H9 (cell line): Measurements from ENCODE around the gene ANKIB1. TPM values are rescaled to one million over a fixed set of nuclear protein-coding genes. Genes with fewer than 3 reads are reported as not detected.
A peak's percentile ranks its signal among the peaks of the same experiment; 100 is the strongest.

Experiments
- DNase-seq: peaks from one replicate; pipeline ENCODE4 v3.0.0-alpha.2; 2017
- H2AFZ ChIP-seq: one replicate; pipeline ENCODE4 v1.6.1; 2013; ENCODE audit warnings: mild to moderate bottlenecking, low read length, control low read depth, moderate library complexity
- H2AK5ac ChIP-seq: 2 replicates; pipeline ENCODE4 v1.6.1; 2013; ENCODE audit warnings: low read length, control low read depth, mixed read lengths; ENCODE audit not compliant: insufficient read length
- H2BK120ac ChIP-seq: one replicate; pipeline ENCODE4 v1.6.1; 2013; ENCODE audit warnings: low read depth, mild to moderate bottlenecking, low read length, control low read depth, inconsistent platforms; ENCODE audit not compliant: poor library complexity, severe bottlenecking
- H2BK12ac ChIP-seq: 2 replicates; pipeline ENCODE4 v1.6.1; 2013; ENCODE audit warnings: low read length, control low read depth, mixed read lengths, low read depth; ENCODE audit not compliant: insufficient read length
- H2BK15ac ChIP-seq: 2 replicates; pipeline ENCODE4 v1.6.1; 2013; ENCODE audit warnings: low read depth, low read length, control low read depth
- H2BK20ac ChIP-seq: one replicate; pipeline ENCODE4 v1.6.1; 2013; ENCODE audit warnings: low read depth, mild to moderate bottlenecking, low read length, control low read depth, inconsistent platforms; ENCODE audit not compliant: poor library complexity, severe bottlenecking
- H2BK5ac ChIP-seq: 2 replicates; pipeline ENCODE4 v1.6.1; 2013; ENCODE audit warnings: low read length, control low read depth, mixed read lengths; ENCODE audit not compliant: insufficient read length
- H3K14ac ChIP-seq: 2 replicates; pipeline ENCODE4 v1.6.1; 2013; ENCODE audit warnings: low read length, control low read depth; ENCODE audit not compliant: insufficient read depth
- H3K18ac ChIP-seq: 2 replicates; pipeline ENCODE4 v1.6.1; 2013; ENCODE audit warnings: low read depth, mild to moderate bottlenecking, mixed read lengths, low read length, control low read depth; ENCODE audit not compliant: insufficient read length
- H3K23ac ChIP-seq: 2 replicates; pipeline ENCODE4 v1.6.1; 2013; ENCODE audit warnings: low read length, control low read depth, mixed read lengths, low read depth; ENCODE audit not compliant: insufficient read length
- H3K23me2 ChIP-seq: 2 replicates; pipeline ENCODE4 v1.6.1; 2013; ENCODE audit warnings: low read depth, mild to moderate bottlenecking, mixed read lengths, low read length, control low read depth; ENCODE audit not compliant: insufficient read length, poor library complexity, severe bottlenecking
- H3K27ac ChIP-seq: 2 replicates; pipeline ENCODE4 v1.5.1; 2013; ENCODE audit warnings: low read length, control low read depth, mixed read lengths, low read depth; ENCODE audit not compliant: insufficient read length
- H3K27me3 ChIP-seq: 2 replicates; pipeline ENCODE4 v1.6.1; 2013; ENCODE audit warnings: low read length, control low read depth, inconsistent platforms; ENCODE audit not compliant: insufficient read depth
- H3K4ac ChIP-seq: 2 replicates; pipeline ENCODE4 v1.6.1; 2013; ENCODE audit warnings: low read depth, mild to moderate bottlenecking, control low read depth, inconsistent platforms, low read length, moderate library complexity
- H3K4me1 ChIP-seq: 2 replicates; pipeline ENCODE4 v1.6.1; 2013; ENCODE audit warnings: low read length, control low read depth, inconsistent platforms; ENCODE audit not compliant: insufficient read depth
- H3K4me2 ChIP-seq: 2 replicates; pipeline ENCODE4 v1.6.1; 2013; ENCODE audit warnings: low read length, control low read depth, mixed read lengths; ENCODE audit not compliant: insufficient read length, insufficient read depth
- H3K56ac ChIP-seq: 2 replicates; pipeline ENCODE4 v1.6.1; 2013; ENCODE audit warnings: low read depth, mild to moderate bottlenecking, mixed read lengths, low read length, control low read depth; ENCODE audit not compliant: insufficient read length
- H3K79me1 ChIP-seq: 2 replicates; pipeline ENCODE4 v1.6.1; 2013; ENCODE audit warnings: low read depth, mild to moderate bottlenecking, moderate library complexity, low read length, control low read depth, inconsistent platforms; ENCODE audit not compliant: insufficient read depth, poor library complexity, severe bottlenecking
- H3K79me2 ChIP-seq: 2 replicates; pipeline ENCODE4 v1.6.1; 2013; ENCODE audit warnings: low read length, control low read depth, inconsistent platforms; ENCODE audit not compliant: insufficient read depth
- H3K9ac ChIP-seq: 2 replicates; pipeline ENCODE4 v1.6.1; 2013; ENCODE audit warnings: low read length, control low read depth, mixed read lengths; ENCODE audit not compliant: insufficient read length; ENCODE audit errors: extremely low read depth
- H3K9me3 ChIP-seq: one replicate; pipeline ENCODE4 v1.6.1; 2013; ENCODE audit warnings: low read depth, low read length, inconsistent platforms; ENCODE audit not compliant: control insufficient read depth
- H3T11ph ChIP-seq: one replicate; pipeline ENCODE4 v1.6.1; 2013; ENCODE audit warnings: mild to moderate bottlenecking, low read length, control low read depth, inconsistent platforms
- H4K20me1 ChIP-seq: one replicate; pipeline ENCODE4 v1.6.1; 2013; ENCODE audit not compliant: control insufficient read depth, insufficient read length, insufficient read depth
- H4K5ac ChIP-seq: 2 replicates; pipeline ENCODE4 v1.6.1; 2013; ENCODE audit warnings: low read depth, mild to moderate bottlenecking, mixed read lengths, low read length, control low read depth; ENCODE audit not compliant: insufficient read length
- H4K8ac ChIP-seq: replicated peaks from 2 replicates; pipeline ENCODE4 v1.6.1; 2013; ENCODE audit warnings: low read length, control low read depth, mixed read lengths, low read depth; ENCODE audit not compliant: insufficient read length
- H4K91ac ChIP-seq: 2 replicates; pipeline ENCODE4 v1.6.1; 2013; ENCODE audit warnings: low read depth, mild to moderate bottlenecking, moderate library complexity, mixed read lengths, low read length, control low read depth; ENCODE audit not compliant: insufficient read length
- H3K27ac Mint-ChIP-seq, 3 experiments: 2 replicates in 2 of 3; 3 replicates in 1 of 3; pipeline ENCODE4 v1.8.0; 2020 to 2021; ENCODE audit warnings: mixed read lengths in 3 of 3, mild to moderate bottlenecking in 1 of 3, moderate library complexity in 1 of 3
- H3K27me3 Mint-ChIP-seq: 2 replicates; pipeline ENCODE4 v1.8.0; 2021; ENCODE audit warnings: low read depth, mild to moderate bottlenecking, moderate library complexity, mixed read lengths
- H3K36me3 Mint-ChIP-seq, 3 experiments: 2 replicates in 2 of 3; 3 replicates in 1 of 3; pipeline ENCODE4 v1.8.0; 2020 to 2021; ENCODE audit warnings: low read depth in 3 of 3, mixed read lengths in 3 of 3; ENCODE audit not compliant: insufficient read depth in 1 of 3
- H3K4me1 Mint-ChIP-seq, 2 experiments: 2 replicates each; pipeline ENCODE4 v1.8.0; 2020; ENCODE audit warnings: mixed read lengths in 2 of 2
- H3K4me3 Mint-ChIP-seq, 2 experiments: 2 replicates in 1 of 2; 3 replicates in 1 of 2; pipeline ENCODE4 v1.8.0; 2020 to 2021; ENCODE audit warnings: mild to moderate bottlenecking in 2 of 2, mixed read lengths in 2 of 2, moderate library complexity in 1 of 2
- H3K9me3 Mint-ChIP-seq, 2 experiments: 2 replicates in 1 of 2; 3 replicates in 1 of 2; pipeline ENCODE4 v1.8.0; 2020; ENCODE audit warnings: mild to moderate bottlenecking in 2 of 2, mixed read lengths in 2 of 2, moderate library complexity in 1 of 2
- WGBS: extraction: QIAGEN DNeasy Blood & Tissue Kit; methylation state at CpG from one replicate; pipeline ENCODE4 v1.1.7; 2013; ENCODE audit warnings: missing lambda C conversion rate, low lambda C conversion rate, mixed read lengths; ENCODE audit not compliant: insufficient read length; ENCODE audit errors: extremely low coverage; 5-methylcytosine and 5-hydroxymethylcytosine counted together
- total RNA-seq: library from RNA; stranded (reverse); gene quantifications from 2 replicates; pipeline ENCODE4 v1.2.1, GENCODE V29; 2021
- TF ChIP-seq, protein P1 (sequence below): fragments of 200-600 bp; sonication (generic); conservative IDR thresholded peaks from 3 replicates; pipeline ENCODE4 v1.8.0; 2021; ENCODE audit warnings: antibody characterized with exemption, mild to moderate bottlenecking

The ANKIB1 gene
- total RNA-seq, 1 experiment from 2014 or later = 42.0 TPM

DNA sequence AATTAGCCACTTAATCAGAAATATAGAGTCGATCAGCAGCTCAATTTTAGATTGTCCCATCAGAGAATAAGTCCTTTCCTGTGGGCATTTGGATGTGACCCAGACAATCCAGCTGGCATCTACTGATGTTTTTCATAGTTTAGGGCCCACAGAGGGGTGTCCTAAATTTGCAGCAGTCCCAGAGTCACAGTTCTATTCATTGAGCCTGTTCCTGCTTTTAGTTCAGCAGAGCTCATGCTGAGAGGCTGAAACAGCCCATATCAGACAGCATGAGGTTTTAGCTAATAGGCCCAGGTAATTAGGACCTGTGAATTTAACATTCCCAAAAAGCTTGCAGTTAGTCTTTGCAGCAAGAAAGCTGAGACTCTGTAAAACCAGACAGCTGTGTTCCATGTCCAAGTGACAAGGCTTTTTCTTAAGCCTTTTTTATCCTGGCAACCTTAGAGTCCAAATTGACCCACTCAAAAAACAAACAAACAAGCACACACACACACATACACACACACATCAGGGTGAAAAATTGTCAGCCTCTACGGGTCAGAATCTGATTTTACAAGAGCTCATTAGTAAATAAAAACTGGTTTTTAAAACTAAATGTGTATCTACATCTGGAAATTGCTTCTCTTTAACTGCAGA lies 33.7 kb downstream of the ANKIB1 start:
- Mint-ChIP-seq H3K27ac (peak overlapping the region; percentile 5 to 94 (median 83); a peak in 5 of 7 replicates), H3K4me1 (peaks cover 13 to 19% of the 10 kb centered on the region in 2 experiments), H3K27me3 (no peaks in the 10 kb centered on the region), H3K4me3 (no peak overlapping the region), H3K9me3 (peaks cover 0 to 5% of the 10 kb centered on the region in 2 experiments; a peak in 2 of 5 replicates), H3K36me3 (peaks cover 5 to 8% (median 6%) of the 10 kb centered on the region in 3 experiments; a peak in 6 of 7 replicates)
- no peak overlapping the region for H3K4me2 ChIP-seq
- no peak overlapping the region for H2BK20ac ChIP-seq
- no peak overlapping the region for H3K56ac ChIP-seq
- no peak overlapping the region for H4K5ac ChIP-seq
- no peak overlapping the region for H3K18ac ChIP-seq
- H2BK5ac ChIP-seq = no peak overlapping the region
- H2BK15ac ChIP-seq = no peak overlapping the region
- H3K79me1 ChIP-seq = peaks cover 3% of the 10 kb centered on the region
- H3K9me3 ChIP-seq = no peaks in the 10 kb centered on the region
- H3T11ph ChIP-seq = no peak overlapping the region
- H3K9ac ChIP-seq = no peak overlapping the region
- H2AK5ac ChIP-seq = no peak overlapping the region
- H3K4ac ChIP-seq = no peak overlapping the region
- H4K91ac ChIP-seq = no peak overlapping the region
- no peak overlapping the region for H3K14ac ChIP-seq
- no peaks in the 10 kb centered on the region for H3K23me2 ChIP-seq
- WGBS = no CpG with 5 or more reads among the region's 2 CpGs
- no peak overlapping the region for H3K23ac ChIP-seq
- H2BK12ac ChIP-seq = no peak overlapping the region
- peaks cover 2% of the 10 kb centered on the region; the same call in 1 of the 2 replicates for H3K4me1 ChIP-seq
- H3K27ac ChIP-seq = no peak overlapping the region
- no peak overlapping the region for H2AFZ ChIP-seq
- H3K27me3 ChIP-seq = no peaks in the 10 kb centered on the region
- H4K8ac ChIP-seq = no peak overlapping the region
- peaks cover 3% of the 10 kb centered on the region; the same call in 1 of the 2 replicates for H3K79me2 ChIP-seq
- no peak for DNase-seq
- no peak overlapping the region for H2BK120ac ChIP-seq
- TF ChIP-seq, protein P1, sequence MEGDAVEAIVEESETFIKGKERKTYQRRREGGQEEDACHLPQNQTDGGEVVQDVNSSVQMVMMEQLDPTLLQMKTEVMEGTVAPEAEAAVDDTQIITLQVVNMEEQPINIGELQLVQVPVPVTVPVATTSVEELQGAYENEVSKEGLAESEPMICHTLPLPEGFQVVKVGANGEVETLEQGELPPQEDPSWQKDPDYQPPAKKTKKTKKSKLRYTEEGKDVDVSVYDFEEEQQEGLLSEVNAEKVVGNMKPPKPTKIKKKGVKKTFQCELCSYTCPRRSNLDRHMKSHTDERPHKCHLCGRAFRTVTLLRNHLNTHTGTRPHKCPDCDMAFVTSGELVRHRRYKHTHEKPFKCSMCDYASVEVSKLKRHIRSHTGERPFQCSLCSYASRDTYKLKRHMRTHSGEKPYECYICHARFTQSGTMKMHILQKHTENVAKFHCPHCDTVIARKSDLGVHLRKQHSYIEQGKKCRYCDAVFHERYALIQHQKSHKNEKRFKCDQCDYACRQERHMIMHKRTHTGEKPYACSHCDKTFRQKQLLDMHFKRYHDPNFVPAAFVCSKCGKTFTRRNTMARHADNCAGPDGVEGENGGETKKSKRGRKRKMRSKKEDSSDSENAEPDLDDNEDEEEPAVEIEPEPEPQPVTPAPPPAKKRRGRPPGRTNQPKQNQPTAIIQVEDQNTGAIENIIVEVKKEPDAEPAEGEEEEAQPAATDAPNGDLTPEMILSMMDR = no peak
- no peaks in the 10 kb centered on the region for H4K20me1 ChIP-seq
